ENCODE results near the gene HPSE2. TPM values are rescaled to one million over a fixed set of nuclear protein-coding genes. Genes with fewer than 3 reads are reported as not detected.

The HPSE2 gene
- total RNA-seq, 1 donor from 2014 or later: under 0.01 TPM

DNA sequence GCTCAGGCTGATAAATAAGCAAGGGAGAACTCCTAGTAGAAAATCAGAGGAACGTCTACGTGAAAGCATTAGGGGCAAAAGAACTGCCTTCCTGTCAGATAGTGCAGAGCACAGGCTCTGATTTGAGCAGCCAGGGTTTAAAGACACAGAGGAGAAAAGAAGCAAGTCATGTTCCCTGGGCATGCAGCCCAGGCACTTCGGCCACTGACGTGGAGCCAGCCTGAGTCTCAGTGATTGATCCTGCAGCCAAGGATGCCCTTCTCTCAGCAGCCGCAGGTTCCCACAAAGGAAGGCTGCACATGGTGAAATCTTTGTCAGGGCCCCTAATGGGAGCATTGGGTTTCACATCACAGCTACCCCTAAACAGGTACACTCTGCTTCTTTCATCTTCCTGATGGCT, 627.2 kb downstream of the HPSE2 start:
- Histone ChIP-seq H3K4me1 (ENCODE audit: control insufficient read depth in 3 of 3, insufficient read depth in 3 of 3, low read length in 3 of 3) (peaks cover 6 to 25% (median 14%) of the 10 kb centered on the region in 3 donors), H3K27ac (ENCODE audit: low read depth, low read length) (no peak overlapping the region), H3K4me3 (ENCODE audit: low read length in 3 of 3) (peak overlapping the region; percentile 17 to 65 (median 57))

DNA sequence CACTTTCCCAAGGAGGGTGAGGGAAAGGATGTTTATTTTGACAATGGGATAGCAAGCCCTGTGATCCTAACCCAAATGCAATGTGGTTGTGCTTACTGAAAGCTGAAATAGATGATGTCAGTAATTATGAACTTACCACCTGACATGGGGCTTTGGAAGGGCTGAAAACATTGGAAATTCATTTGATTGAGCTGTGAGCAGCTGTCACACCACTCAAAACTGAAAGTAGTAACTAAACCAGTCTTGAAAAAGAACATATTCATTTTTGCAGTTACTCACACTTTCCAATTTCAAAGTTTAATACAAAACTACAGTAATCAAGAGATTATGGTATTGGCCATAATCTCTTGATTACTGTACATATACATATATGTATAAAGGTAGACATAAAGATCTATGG, 633.4 kb downstream of the HPSE2 start:
- H3K27me3 ChIP-seq (ENCODE audit: control insufficient read depth in 3 of 3, insufficient read depth in 3 of 3, low read length in 3 of 3): no peaks in the 10 kb centered on the region
- H3K4me1 ChIP-seq (ENCODE audit: control insufficient read depth in 3 of 3, insufficient read depth in 3 of 3, low read length in 3 of 3): no peaks in the 10 kb centered on the region
- H3K36me3 ChIP-seq (ENCODE audit: control insufficient read depth in 3 of 3, insufficient read depth in 3 of 3, low read length in 3 of 3): no peaks in the 10 kb centered on the region
- no peak overlapping the region for H3K4me3 ChIP-seq (ENCODE audit: low read length in 3 of 3)
- no peak overlapping the region for H3K27ac ChIP-seq (ENCODE audit: low read depth, low read length)
- H3K9me3 ChIP-seq (ENCODE audit: control insufficient read depth in 3 of 3, low read length in 3 of 3): no peaks in the 10 kb centered on the region
- H3K9ac ChIP-seq (ENCODE audit: low read depth in 1 of 3, low read length in 3 of 3): no peak overlapping the region

More for the DNA sequence above, 627.2 kb downstream of the HPSE2 start:
- H3K9me3 ChIP-seq (ENCODE audit: control insufficient read depth in 3 of 3, low read length in 3 of 3): no peaks in the 10 kb centered on the region
- H3K9ac ChIP-seq (ENCODE audit: low read depth in 1 of 3, low read length in 3 of 3): peak overlapping the region in 2 of 3 donors; percentile 9 to 62
- H3K27me3 ChIP-seq (ENCODE audit: control insufficient read depth in 3 of 3, insufficient read depth in 3 of 3, low read length in 3 of 3): no peaks in the 10 kb centered on the region
- H3K36me3 ChIP-seq (ENCODE audit: control insufficient read depth in 3 of 3, insufficient read depth in 3 of 3, low read length in 3 of 3): no peaks in the 10 kb centered on the region

GRCh38 chr10:98599032-98599610, 636.5 kb downstream of the HPSE2 start:
- H3K9ac ChIP-seq (ENCODE audit: low read depth in 1 of 3, low read length in 3 of 3): no peak overlapping the region
- no peaks in the 10 kb centered on the region for H3K27me3 ChIP-seq (ENCODE audit: control insufficient read depth in 3 of 3, insufficient read depth in 3 of 3, low read length in 3 of 3)
- no peaks in the 10 kb centered on the region for H3K4me1 ChIP-seq (ENCODE audit: control insufficient read depth in 3 of 3, insufficient read depth in 3 of 3, low read length in 3 of 3)
- H3K27ac ChIP-seq (ENCODE audit: low read depth, low read length): no peak overlapping the region
- peaks cover 0 to 3% (median 0%) of the 10 kb centered on the region in 3 donors for H3K9me3 ChIP-seq (ENCODE audit: control insufficient read depth in 3 of 3, low read length in 3 of 3)
- no peak overlapping the region for H3K4me3 ChIP-seq (ENCODE audit: low read length in 3 of 3)
- H3K36me3 ChIP-seq (ENCODE audit: control insufficient read depth in 3 of 3, insufficient read depth in 3 of 3, low read length in 3 of 3): no peaks in the 10 kb centered on the region

DNA sequence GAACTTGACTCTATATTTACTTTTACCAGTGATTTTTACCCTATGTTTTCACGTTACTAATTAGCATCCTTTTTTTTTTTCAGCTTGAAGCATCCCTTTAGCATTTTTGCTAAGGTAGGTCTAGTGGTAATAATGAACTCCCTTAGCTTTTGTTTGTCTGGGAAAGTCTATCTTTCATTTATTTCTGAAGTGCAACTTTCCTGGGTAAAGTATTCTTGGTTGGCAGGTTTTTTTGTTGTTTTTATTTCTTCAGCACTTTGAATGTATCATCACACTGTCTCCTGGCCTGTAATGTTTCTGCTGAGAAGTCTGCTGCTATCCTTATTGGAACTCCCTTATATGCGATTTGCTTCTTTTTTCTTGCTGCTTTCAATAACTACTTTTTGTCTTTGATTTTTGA, 639.2 kb downstream of the HPSE2 start:
- Histone ChIP-seq H3K27ac (ENCODE audit: low read depth, low read length) (no peak overlapping the region), H3K9ac (ENCODE audit: low read depth in 1 of 3, low read length in 3 of 3) (no peak overlapping the region), H3K9me3 (ENCODE audit: control insufficient read depth in 3 of 3, low read length in 3 of 3) (peaks cover 0 to 3% (median 0%) of the 10 kb centered on the region in 3 donors), H3K36me3 (ENCODE audit: control insufficient read depth in 3 of 3, insufficient read depth in 3 of 3, low read length in 3 of 3) (no peaks in the 10 kb centered on the region), H3K27me3 (ENCODE audit: control insufficient read depth in 3 of 3, insufficient read depth in 3 of 3, low read length in 3 of 3) (no peaks in the 10 kb centered on the region), H3K4me3 (ENCODE audit: low read length in 3 of 3) (no peak overlapping the region), H3K4me1 (ENCODE audit: control insufficient read depth in 3 of 3, insufficient read depth in 3 of 3, low read length in 3 of 3) (no peaks in the 10 kb centered on the region)

- no peaks in the 10 kb centered on the region for H3K27me3 ChIP-seq (ENCODE audit: control insufficient read depth in 3 of 3, insufficient read depth in 3 of 3, low read length in 3 of 3)
- no peaks in the 10 kb centered on the region for H3K9me3 ChIP-seq (ENCODE audit: control insufficient read depth in 3 of 3, low read length in 3 of 3)
- H3K4me1 ChIP-seq (ENCODE audit: control insufficient read depth in 3 of 3, insufficient read depth in 3 of 3, low read length in 3 of 3): peaks cover 0 to 3% (median 0%) of the 10 kb centered on the region in 3 donors
- H3K9ac ChIP-seq (ENCODE audit: low read depth in 1 of 3, low read length in 3 of 3): no peak overlapping the region
- no peaks in the 10 kb centered on the region for H3K36me3 ChIP-seq (ENCODE audit: control insufficient read depth in 3 of 3, insufficient read depth in 3 of 3, low read length in 3 of 3)
- no peak overlapping the region for H3K27ac ChIP-seq (ENCODE audit: low read depth, low read length)
- H3K4me3 ChIP-seq (ENCODE audit: low read length in 3 of 3): no peak overlapping the region
These were observed 646.0 kb downstream of the HPSE2 start for GRCh38 chr10:98589691-98590090.

- Histone ChIP-seq H3K4me3 (ENCODE audit: low read length in 3 of 3) (no peak overlapping the region), H3K27ac (ENCODE audit: low read depth, low read length) (no peak overlapping the region), H3K9me3 (ENCODE audit: control insufficient read depth in 3 of 3, low read length in 3 of 3) (no peaks in the 10 kb centered on the region), H3K36me3 (ENCODE audit: control insufficient read depth in 3 of 3, insufficient read depth in 3 of 3, low read length in 3 of 3) (no peaks in the 10 kb centered on the region), H3K9ac (ENCODE audit: low read depth in 1 of 3, low read length in 3 of 3) (no peak overlapping the region), H3K4me1 (ENCODE audit: control insufficient read depth in 3 of 3, insufficient read depth in 3 of 3, low read length in 3 of 3) (peaks cover 0 to 3% (median 0%) of the 10 kb centered on the region in 3 donors), H3K27me3 (ENCODE audit: control insufficient read depth in 3 of 3, insufficient read depth in 3 of 3, low read length in 3 of 3) (no peaks in the 10 kb centered on the region)
These were observed 646.6 kb downstream of the HPSE2 start for GRCh38 chr10:98589007-98589406.

DNA sequence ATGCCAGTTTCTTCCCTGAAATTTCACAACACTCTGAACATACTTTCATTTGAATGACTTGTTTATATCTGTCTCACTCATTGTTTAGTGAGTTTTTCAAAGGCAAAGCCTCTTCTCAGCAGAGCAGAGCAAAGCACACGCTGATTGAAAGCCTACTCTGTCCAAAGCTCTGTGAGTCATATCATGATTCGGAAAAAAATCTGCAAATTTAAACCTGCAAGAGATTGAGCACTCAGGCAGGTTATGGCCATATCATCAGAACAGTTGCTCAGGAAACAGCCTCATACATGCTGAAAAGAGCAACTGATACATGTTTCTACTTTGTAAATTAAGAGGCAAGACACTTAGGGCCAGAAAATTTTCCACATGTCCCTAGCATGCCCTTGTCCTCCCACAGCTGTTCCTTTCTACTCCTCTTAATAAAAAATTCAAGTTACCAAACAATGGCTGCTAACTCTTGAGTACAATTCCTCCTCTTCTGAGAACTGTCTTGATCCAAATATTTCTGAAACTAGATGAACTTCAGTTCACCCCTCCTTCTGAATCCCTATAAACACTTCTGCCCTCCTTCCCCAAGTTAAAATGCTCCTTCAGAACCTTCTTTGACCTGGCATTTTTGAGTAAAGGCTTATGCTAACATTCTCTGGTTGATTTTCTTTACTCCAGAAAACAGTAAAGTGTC, 648.4 kb downstream of the HPSE2 start:
- no peak overlapping the region for H3K9ac ChIP-seq (ENCODE audit: low read depth in 1 of 3, low read length in 3 of 3)
- no peaks in the 10 kb centered on the region for H3K27me3 ChIP-seq (ENCODE audit: control insufficient read depth in 3 of 3, insufficient read depth in 3 of 3, low read length in 3 of 3)
- H3K27ac ChIP-seq (ENCODE audit: low read depth, low read length): no peak overlapping the region
- no peak overlapping the region for H3K4me3 ChIP-seq (ENCODE audit: low read length in 3 of 3)
- peaks cover 0 to 4% (median 0%) of the 10 kb centered on the region in 3 donors for H3K4me1 ChIP-seq (ENCODE audit: control insufficient read depth in 3 of 3, insufficient read depth in 3 of 3, low read length in 3 of 3)
- H3K36me3 ChIP-seq (ENCODE audit: control insufficient read depth in 3 of 3, insufficient read depth in 3 of 3, low read length in 3 of 3): no peaks in the 10 kb centered on the region
- no peaks in the 10 kb centered on the region for H3K9me3 ChIP-seq (ENCODE audit: control insufficient read depth in 3 of 3, low read length in 3 of 3)

DNA sequence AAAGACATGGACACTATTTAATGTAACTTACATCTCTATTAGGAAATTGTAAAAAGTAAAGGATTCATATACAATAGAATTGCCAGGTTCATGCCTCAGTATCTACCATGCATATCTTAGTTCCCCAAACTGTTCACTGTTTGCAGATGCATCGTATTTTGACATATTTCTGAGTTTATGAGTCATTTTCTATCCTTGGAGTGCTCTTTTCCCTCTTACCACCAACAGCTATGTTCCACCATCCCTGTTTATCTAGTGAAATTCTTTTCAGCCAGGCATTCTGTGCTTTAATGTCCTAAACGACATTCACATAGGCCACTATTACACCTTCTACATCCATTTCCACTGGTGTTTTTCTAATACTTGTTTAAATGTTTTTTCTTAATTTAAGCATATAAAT, 649.6 kb downstream of the HPSE2 start:
- Histone ChIP-seq H3K4me1 (ENCODE audit: control insufficient read depth in 3 of 3, insufficient read depth in 3 of 3, low read length in 3 of 3) (peaks cover 0 to 6% (median 0%) of the 10 kb centered on the region in 3 donors), H3K9me3 (ENCODE audit: control insufficient read depth in 3 of 3, low read length in 3 of 3) (no peaks in the 10 kb centered on the region), H3K36me3 (ENCODE audit: control insufficient read depth in 3 of 3, insufficient read depth in 3 of 3, low read length in 3 of 3) (no peaks in the 10 kb centered on the region)

GRCh38 chr10:98582363-98582762, 653.3 kb downstream of the HPSE2 start:
- no peak overlapping the region for H3K9ac ChIP-seq (ENCODE audit: low read depth in 1 of 3, low read length in 3 of 3)
- H3K27ac ChIP-seq (ENCODE audit: low read depth, low read length): no peak overlapping the region
- no peaks in the 10 kb centered on the region for H3K36me3 ChIP-seq (ENCODE audit: control insufficient read depth in 3 of 3, insufficient read depth in 3 of 3, low read length in 3 of 3)
- H3K27me3 ChIP-seq (ENCODE audit: control insufficient read depth in 3 of 3, insufficient read depth in 3 of 3, low read length in 3 of 3): no peaks in the 10 kb centered on the region
- no peaks in the 10 kb centered on the region for H3K9me3 ChIP-seq (ENCODE audit: control insufficient read depth in 3 of 3, low read length in 3 of 3)
- peaks cover 0 to 6% (median 0%) of the 10 kb centered on the region in 3 donors for H3K4me1 ChIP-seq (ENCODE audit: control insufficient read depth in 3 of 3, insufficient read depth in 3 of 3, low read length in 3 of 3)
- H3K4me3 ChIP-seq (ENCODE audit: low read length in 3 of 3): no peak overlapping the region

More for the DNA sequence above, 649.6 kb downstream of the HPSE2 start:
- H3K4me3 ChIP-seq (ENCODE audit: low read length in 3 of 3): no peak overlapping the region
- no peak overlapping the region for H3K27ac ChIP-seq (ENCODE audit: low read depth, low read length)
- no peaks in the 10 kb centered on the region for H3K27me3 ChIP-seq (ENCODE audit: control insufficient read depth in 3 of 3, insufficient read depth in 3 of 3, low read length in 3 of 3)
- H3K9ac ChIP-seq (ENCODE audit: low read depth in 1 of 3, low read length in 3 of 3): no peak overlapping the region

DNA sequence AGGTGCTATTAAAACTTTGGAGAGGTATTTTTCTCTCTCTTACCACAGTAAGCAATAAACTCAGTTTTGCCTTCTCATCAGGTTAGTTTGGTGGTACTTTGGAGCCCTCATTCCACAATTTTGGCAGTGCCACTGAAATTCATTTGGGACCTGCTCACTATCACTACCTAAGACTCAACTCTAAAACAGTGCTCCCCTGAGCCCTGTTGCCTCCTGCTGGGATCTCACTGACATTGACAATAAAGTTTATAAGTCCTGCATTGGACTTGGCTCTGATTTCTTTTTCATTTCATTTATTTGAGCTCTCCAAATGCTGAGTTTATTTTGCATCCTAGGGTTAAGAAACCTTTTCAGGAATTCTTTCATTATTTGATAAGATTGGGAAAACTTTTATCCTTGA, 658.1 kb downstream of the HPSE2 start:
- Histone ChIP-seq H3K27ac (ENCODE audit: low read depth, low read length) (no peak overlapping the region), H3K9ac (ENCODE audit: low read depth in 1 of 3, low read length in 3 of 3) (no peak overlapping the region), H3K4me3 (ENCODE audit: low read length in 3 of 3) (no peak overlapping the region), H3K27me3 (ENCODE audit: control insufficient read depth in 3 of 3, insufficient read depth in 3 of 3, low read length in 3 of 3) (no peaks in the 10 kb centered on the region), H3K36me3 (ENCODE audit: control insufficient read depth in 3 of 3, insufficient read depth in 3 of 3, low read length in 3 of 3) (no peaks in the 10 kb centered on the region), H3K4me1 (ENCODE audit: control insufficient read depth in 3 of 3, insufficient read depth in 3 of 3, low read length in 3 of 3) (peaks cover 0 to 3% (median 0%) of the 10 kb centered on the region in 3 donors), H3K9me3 (ENCODE audit: control insufficient read depth in 3 of 3, low read length in 3 of 3) (no peaks in the 10 kb centered on the region)
